GM23338 (cell line): ENCODE data around the gene WDR20. TPM values are rescaled to one million over a fixed set of nuclear protein-coding genes. Genes with fewer than 3 reads are reported as not detected.

ENCODE experiments used
- ATAC-seq: fragments of 200-7000 bp; cut with Tn5 transposase; 3 replicates; pipeline ENCODE4 v1.9.1; 2020
- DNase-seq: peaks from one replicate; pipeline ENCODE4 v3.0.0-alpha.2; 2015; ENCODE audit warnings: low spot score
- H2AFZ ChIP-seq: fragments of 200-600 bp; sonication (generic); 2 replicates; pipeline ENCODE4 v1.8.0; 2016; ENCODE audit warnings: antibody characterized with exemption, mild to moderate bottlenecking, moderate library complexity
- H3F3A ChIP-seq: fragments of 200-600 bp; sonication (generic); replicated peaks from 2 replicates; pipeline ENCODE4 v1.8.0; 2017; ENCODE audit warnings: antibody characterized with exemption, mixed run types, low read depth
- H3K27ac ChIP-seq: fragments of 200-600 bp; sonication (generic); 2 replicates; pipeline ENCODE4 v1.6.1; 2016; ENCODE audit warnings: low read depth
- H3K27me3 ChIP-seq: fragments of 200-600 bp; sonication (generic); 2 replicates; pipeline ENCODE4 v1.8.0; 2016; ENCODE audit warnings: mild to moderate bottlenecking, mixed run types, moderate library complexity; ENCODE audit not compliant: insufficient read depth
- H3K36me3 ChIP-seq: fragments of 200-600 bp; sonication (generic); 2 replicates; pipeline ENCODE4 v1.8.0; 2016; ENCODE audit warnings: mild to moderate bottlenecking; ENCODE audit not compliant: insufficient read depth
- H3K4me1 ChIP-seq: fragments of 200-600 bp; sonication (generic); 2 replicates; pipeline ENCODE4 v1.8.0; 2016; ENCODE audit warnings: mild to moderate bottlenecking, moderate library complexity; ENCODE audit not compliant: insufficient read depth
- H3K4me2 ChIP-seq: fragments of 200-600 bp; sonication (generic); 2 replicates; pipeline ENCODE4 v1.7.1; 2017; ENCODE audit warnings: mixed run types
- H3K4me3 ChIP-seq: fragments of 200-600 bp; sonication (generic); 2 replicates; pipeline ENCODE4 v1.6.1; 2016; ENCODE audit warnings: mixed run types
- H3K79me2 ChIP-seq: fragments of 200-600 bp; sonication (generic); replicated peaks from 2 replicates; pipeline ENCODE4 v1.8.0; 2017; ENCODE audit warnings: mild to moderate bottlenecking; ENCODE audit not compliant: insufficient read depth
- H3K9me2 ChIP-seq: fragments of 200-600 bp; sonication (generic); 2 replicates; pipeline ENCODE4 v1.8.0; 2017; ENCODE audit not compliant: insufficient read depth
- H4K20me1 ChIP-seq: fragments of 200-600 bp; sonication (generic); replicated peaks from 2 replicates; pipeline ENCODE4 v1.8.0; 2017; ENCODE audit warnings: mild to moderate bottlenecking; ENCODE audit not compliant: insufficient read depth
- H3K27ac Mint-ChIP-seq: 2 replicates; pipeline ENCODE4 v1.8.0; 2020; ENCODE audit warnings: inconsistent platforms, mild to moderate bottlenecking, moderate library complexity, mixed read lengths
- H3K27me3 Mint-ChIP-seq: 3 replicates; pipeline ENCODE4 v1.8.0; 2022; ENCODE audit warnings: low read depth, mild to moderate bottlenecking, moderate library complexity, mixed read lengths, inconsistent platforms; ENCODE audit not compliant: insufficient read depth, poor library complexity
- H3K36me3 Mint-ChIP-seq: 3 replicates; pipeline ENCODE4 v1.8.0; 2021; ENCODE audit warnings: low read depth, mild to moderate bottlenecking, inconsistent platforms, moderate library complexity, mixed read lengths
- H3K4me1 Mint-ChIP-seq: 3 replicates; pipeline ENCODE4 v1.8.0; 2020; ENCODE audit warnings: mild to moderate bottlenecking, inconsistent platforms, mixed read lengths
- H3K4me3 Mint-ChIP-seq: 3 replicates; pipeline ENCODE4 v1.8.0; 2021; ENCODE audit warnings: moderate library complexity, mild to moderate bottlenecking, inconsistent platforms, mixed read lengths
- H3K9me3 Mint-ChIP-seq: 3 replicates; pipeline ENCODE4 v1.8.0; 2020; ENCODE audit warnings: moderate library complexity, mild to moderate bottlenecking, inconsistent platforms, mixed read lengths
- JUNB ChIP-seq: IDR thresholded peaks from one replicate; pipeline ENCODE4 v1.6.1; 2016; ENCODE audit warnings: antibody characterized with exemption; ENCODE audit not compliant: unreplicated experiment
- NANOG ChIP-seq: IDR thresholded peaks from 2 replicates; pipeline ENCODE4 v1.6.1; 2016; ENCODE audit warnings: antibody characterized with exemption, borderline replicate concordance
- polyA plus RNA-seq: library from polyadenylated mRNA; unstranded; fragments of >200 nt; fragmentation: Nextera tagmentation; extraction: Ambion mirVana; gene quantifications from 2 replicates; pipeline ENCODE4 v1.2.1, GENCODE V29; 2016
- total RNA-seq: library from RNA; depleted of rRNA; stranded (reverse); fragments of >200 nt; shearing (Covaris generic); gene quantifications from 2 replicates; pipeline ENCODE4 v1.2.3, GENCODE V29; 2014; rRNA removed

WDR20 gene
- total and polyA plus RNA-seq, 2 experiments from 2014 or later, result 17.9 to 21.0 TPM

- no peak for TF ChIP-seq NANOG
- no peak for TF ChIP-seq JUNB
- Histone ChIP-seq H3K27ac (no peak overlapping the region), H3K36me3 (no peaks in the 10 kb centered on the region), H2AFZ (no peak overlapping the region), H4K20me1 (no peaks in the 10 kb centered on the region), H3K4me1 (no peaks in the 10 kb centered on the region), H3K4me3 (no peak overlapping the region), H3K4me2 (no peak overlapping the region), H3K27me3 (no peaks in the 10 kb centered on the region), H3K79me2 (no peaks in the 10 kb centered on the region), H3F3A (no peaks in the 10 kb centered on the region), H3K9me2 (no peaks in the 10 kb centered on the region)
- Mint-ChIP-seq H3K36me3 (no peaks in the 10 kb centered on the region; the same call in 2 of the 3 replicates), H3K4me1 (peaks cover 5% of the 10 kb centered on the region; the same call in 2 of the 3 replicates), H3K27ac (no peak overlapping the region), H3K27me3 (peaks cover 1% of the 10 kb centered on the region), H3K9me3 (no peaks in the 10 kb centered on the region; the same call in 2 of the 3 replicates), H3K4me3 (no peak overlapping the region)
- ATAC-seq (no peak), DNase-seq (no peak)
Observed at GRCh38 chr14:102258136-102258535, 118.4 kb downstream of the WDR20 start.

Other genes with a start within 250 kb of the WDR20 start
- gene DYNC1H1, start 175.3 kb upstream of the WDR20 start, total RNA-seq, result 604 and 635 TPM in 2 replicates
- gene DYNC1H1, start 175.3 kb upstream of the WDR20 start, polyA plus RNA-seq, result 179 and 181 TPM in 2 replicates
- 1,401 and 1,576 TPM in 2 replicates for gene HSP90AA1, start 52.9 kb upstream of the WDR20 start, total RNA-seq
- gene HSP90AA1, start 52.9 kb upstream of the WDR20 start, polyA plus RNA-seq, result 1,677 and 2,107 TPM in 2 replicates
- 2.1 and 3.1 TPM in 2 replicates for gene MOK, start 165.3 kb downstream of the WDR20 start, total RNA-seq
- 3.1 and 4.7 TPM in 2 replicates for gene MOK, start 165.3 kb downstream of the WDR20 start, polyA plus RNA-seq
- 8.0 and 10.0 TPM in 2 replicates for gene ZNF839, start 179.8 kb downstream of the WDR20 start, total RNA-seq
- 6.0 and 7.9 TPM in 2 replicates for gene ZNF839, start 179.8 kb downstream of the WDR20 start, polyA plus RNA-seq
- 54.0 and 65.4 TPM in 2 replicates for gene CINP, start 223.0 kb downstream of the WDR20 start, total RNA-seq
- gene CINP, start 223.0 kb downstream of the WDR20 start, polyA plus RNA-seq, result 63.1 and 64.9 TPM in 2 replicates
- 16.9 and 20.5 TPM in 2 replicates for gene TECPR2, start 223.0 kb downstream of the WDR20 start, total RNA-seq
- 4.8 and 5.2 TPM in 2 replicates for gene TECPR2, start 223.0 kb downstream of the WDR20 start, polyA plus RNA-seq